Testis (tissue), 3 donors: ENCODE data around the gene SLC66A1. TPM values are rescaled to one million over a fixed set of nuclear protein-coding genes. Genes with fewer than 3 reads are reported as not detected.

Source experiments
- DNase-seq: peaks from one replicate; pipeline ENCODE4 v3.0.0-alpha.2; 2019
- H3K27ac ChIP-seq, 2 donors: fragments of 200-600 bp; sonication (generic); one replicate each; pipeline ENCODE4 v1.5.1; 2019
- H3K27me3 ChIP-seq: fragments of 200-600 bp; sonication (generic); one replicate; pipeline ENCODE4 v1.5.1; 2019
- H3K36me3 ChIP-seq: fragments of 200-600 bp; sonication (generic); one replicate; pipeline ENCODE4 v1.5.1; 2017; ENCODE audit warnings: low read depth; ENCODE audit errors: missing control alignments
- H3K4me1 ChIP-seq: fragments of 200-600 bp; sonication (generic); one replicate; pipeline ENCODE4 v1.5.1; 2019
- H3K4me3 ChIP-seq, 2 donors: fragments of 200-600 bp; sonication (generic); one replicate each; pipeline ENCODE4 v1.5.1; 2017 to 2019
- H3K9me3 ChIP-seq: fragments of 200-600 bp; sonication (generic); one replicate; pipeline ENCODE4 v1.5.1; 2017
- CTCF ChIP-seq, 3 experiments: fragments of 450-650 bp in 2 of 3; fragments of 200-600 bp in 1 of 3; sonication (generic) in 1 of 3; IDR thresholded peaks; one replicate each; pipeline ENCODE4 v1.5.1; 2016 to 2019; ENCODE audit warnings: antibody characterized with exemption in 3 of 3, mild to moderate bottlenecking in 2 of 3, moderate library complexity in 1 of 3
- POLR2A ChIP-seq: fragments of 450-650 bp; IDR thresholded peaks from one replicate; pipeline ENCODE4 v1.6.1; 2017; ENCODE audit warnings: antibody characterized with exemption, mild to moderate bottlenecking, moderate library complexity
- WGBS, 2 donors: methylation state at CpG; one replicate each; pipeline ENCODE4 v1.1.5; 2018; 5-methylcytosine and 5-hydroxymethylcytosine counted together
- intact Hi-C: fragments of 100-400 bp; cut with DNase I; formaldehyde crosslinking; loops from one replicate; pipeline ENCODE4 v1.15.1; 2023; ENCODE audit warnings: low total_unique reads
- polyA plus RNA-seq: library from polyadenylated mRNA; stranded (reverse); fragments of 350-450 nt; fragmentation: Illumina TruSeq; extraction: RNeasy Lipid Tissue Mini Kit (QIAGEN cat#74804); gene quantifications from one replicate; pipeline ENCODE4 v1.2.3, GENCODE V29; 2014; ENCODE audit warnings: low read depth, low replicate concordance; ENCODE audit not compliant: insufficient read depth
- small RNA-seq, 2 donors: library from RNA; depleted of rRNA; stranded (forward); fragments of <200 nt; gene quantifications; one replicate each; pipeline ENCODE3, GENCODE V24; 2016
- total RNA-seq, 2 donors: library from RNA; depleted of rRNA; stranded (reverse); fragments of >200 nt; gene quantifications; one replicate each; pipeline ENCODE4 v1.2.3, GENCODE V29; 2016

The SLC66A1 gene
- total and polyA plus RNA-seq, 3 donors from 2014 or later: 27.9 to 66.0 (median 61.1) TPM

- H3K27me3 ChIP-seq: no peaks in the 10 kb centered on the region
- 94% methylated on average over 17 of the region's 17 CpGs for WGBS, 2 donors
- DNase-seq: no peak
- H3K27ac ChIP-seq: no peak overlapping the region
- peaks cover 22% of the 10 kb centered on the region for H3K4me1 ChIP-seq
- TF ChIP-seq CTCF (IDR thresholded peaks at IDR 0.05): no peak
- no peak for TF ChIP-seq POLR2A
- H3K36me3 ChIP-seq: no peaks in the 10 kb centered on the region
- no peaks in the 10 kb centered on the region for H3K9me3 ChIP-seq
- no peak overlapping the region for H3K4me3 ChIP-seq
- intact Hi-C loops: no loop called here
These were observed 65.9 kb downstream of the SLC66A1 start for GRCh38 chr1:19377812-19378718.

Small RNAs within 50 kb of the gene (small RNA-seq; reads per million reads assigned to genes)
- 0 reads per million in 2 donors for gene RNU6-1099P

Other genes with a start within 250 kb of the SLC66A1 start
- gene UBR4, start 102.1 kb upstream of the SLC66A1 start, total RNA-seq: 100 to 1,000 TPM; 613 to 708 TPM
- 301 TPM for gene UBR4, start 102.1 kb upstream of the SLC66A1 start, polyA plus RNA-seq
- 100 to 1,000 TPM in 1 of 2 donors, 10 to 100 TPM in 1; 79.0 to 114 TPM for gene EMC1, start 60.8 kb upstream of the SLC66A1 start, total RNA-seq
- 41.9 TPM for gene EMC1, start 60.8 kb upstream of the SLC66A1 start, polyA plus RNA-seq
- gene MRTO4, start 60.5 kb upstream of the SLC66A1 start, total RNA-seq: 10 to 100 TPM; 25.8 to 36.9 TPM
- 46.4 TPM for gene MRTO4, start 60.5 kb upstream of the SLC66A1 start, polyA plus RNA-seq
- 1 to 10 TPM; 6.2 to 6.5 TPM for gene AKR7A3, start 23.6 kb upstream of the SLC66A1 start, total RNA-seq
- gene AKR7A3, start 23.6 kb upstream of the SLC66A1 start, polyA plus RNA-seq: 2.3 TPM
- 100 to 1,000 TPM in 1 of 2 donors, 10 to 100 TPM in 1; 83.3 to 141 TPM for gene AKR7A2, start 182 bp upstream of the SLC66A1 start, total RNA-seq
- gene AKR7A2, start 182 bp upstream of the SLC66A1 start, polyA plus RNA-seq: 73.0 TPM
- gene CAPZB, start 173.2 kb downstream of the SLC66A1 start, total RNA-seq: 100 to 1,000 TPM; 147 to 207 TPM
- 502 TPM for gene CAPZB, start 173.2 kb downstream of the SLC66A1 start, polyA plus RNA-seq